Measurements from ENCODE around the gene NOTCH2. TPM values are rescaled to one million over a fixed set of nuclear protein-coding genes. Genes with fewer than 3 reads are reported as not detected.
A peak's percentile ranks its signal among the peaks of the same experiment; 100 is the strongest.

NOTCH2 gene
- total RNA-seq, 1 donor from 2014 or later: 30.3 TPM

- DNase-seq: no peak
Observed at GRCh38 chr1:119971710-119972570, 97.5 kb downstream of the NOTCH2 start.

GRCh38 chr1:119968601-119969000 is 100.9 kb downstream of the NOTCH2 start:
- no peak for DNase-seq

- DNase-seq: no peak
Observed at GRCh38 chr1:119968068-119968492, 101.4 kb downstream of the NOTCH2 start.

GRCh38 chr1:119966681-119967080 is 102.8 kb downstream of the NOTCH2 start:
- DNase-seq: no peak

- DNase-seq: no peak
Observed at GRCh38 chr1:119966020-119966419, 103.4 kb downstream of the NOTCH2 start.

- peak; percentile 35 for DNase-seq
Observed at GRCh38 chr1:119964673-119965363, 104.6 kb downstream of the NOTCH2 start.

- DNase-seq: no peak
Observed at GRCh38 chr1:119962296-119962968, 107.0 kb downstream of the NOTCH2 start.

- DNase-seq: no peak
Observed at GRCh38 chr1:119960501-119960900, 109.0 kb downstream of the NOTCH2 start.

- DNase-seq: no peak
Observed at GRCh38 chr1:119959268-119960220, 109.9 kb downstream of the NOTCH2 start.

- DNase-seq: no peak
Observed at GRCh38 chr1:119958223-119958622, 111.2 kb downstream of the NOTCH2 start.

GRCh38 chr1:119956306-119956705 is 113.2 kb downstream of the NOTCH2 start:
- DNase-seq: no peak

GRCh38 chr1:119954476-119955422 is 114.7 kb downstream of the NOTCH2 start:
- DNase-seq: no peak

GRCh38 chr1:119953266-119953998 is 116.0 kb downstream of the NOTCH2 start:
- DNase-seq: no peak

GRCh38 chr1:119952496-119952895 is 117.0 kb downstream of the NOTCH2 start:
- DNase-seq: no peak

GRCh38 chr1:119948342-119949214 is 120.9 kb downstream of the NOTCH2 start:
- DNase-seq: peak; percentile 46

- no peak for DNase-seq
Observed at GRCh38 chr1:119947468-119947867, 122.0 kb downstream of the NOTCH2 start.

- DNase-seq: no peak
Observed at GRCh38 chr1:119946724-119947123, 122.7 kb downstream of the NOTCH2 start.

GRCh38 chr1:119943216-119943615 is 126.2 kb downstream of the NOTCH2 start:
- DNase-seq: no peak

- no peak for DNase-seq
Observed at GRCh38 chr1:119941392-119941791, 128.1 kb downstream of the NOTCH2 start.

Measured in occipital lobe (tissue), 2 donors.